GM19193 (cell line): ENCODE data around the gene PTBP3.

Experiments
- POLR2A ChIP-seq: IDR thresholded peaks from 4 replicates; pipeline ENCODE4 v1.6.1; 2011; ENCODE audit not compliant: insufficient read depth, insufficient read length; ENCODE audit errors: extremely low read depth

The PTBP3 gene

GRCh38 chr9:112332214-112332613, 1.2 kb downstream of the PTBP3 start:
- no peak for TF ChIP-seq POLR2A

- no peak for TF ChIP-seq POLR2A
These were observed 1.8 kb downstream of the PTBP3 start for GRCh38 chr9:112331674-112331952.

GRCh38 chr9:112328545-112328944, 4.9 kb downstream of the PTBP3 start:
- TF ChIP-seq POLR2A = no peak

- TF ChIP-seq POLR2A = no peak
These were observed 5.5 kb downstream of the PTBP3 start for GRCh38 chr9:112327718-112328450.

DNA sequence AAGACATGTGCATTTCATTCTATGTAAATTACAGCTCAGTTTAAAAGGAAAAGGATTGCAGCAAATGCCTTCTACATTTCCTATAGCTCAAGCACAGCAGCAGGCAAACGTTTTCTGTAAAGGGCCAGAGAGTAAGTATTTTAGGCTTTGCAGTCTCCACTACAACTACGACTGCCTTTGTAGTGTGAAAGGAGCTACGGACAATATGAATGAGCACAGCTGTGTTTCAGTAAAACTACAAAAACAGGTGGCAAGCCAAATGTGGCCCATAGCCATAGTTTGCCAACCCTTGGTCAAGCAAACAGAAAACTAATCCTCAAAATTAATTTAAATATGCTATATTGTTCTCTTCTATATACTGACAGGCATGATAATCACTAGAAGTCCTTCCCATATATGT, 7.2 kb downstream of the PTBP3 start:
- TF ChIP-seq POLR2A = no peak

GRCh38 chr9:112325600-112325999, 7.8 kb downstream of the PTBP3 start:
- no peak for TF ChIP-seq POLR2A

GRCh38 chr9:112325127-112325526, 8.3 kb downstream of the PTBP3 start:
- no peak for TF ChIP-seq POLR2A

DNA sequence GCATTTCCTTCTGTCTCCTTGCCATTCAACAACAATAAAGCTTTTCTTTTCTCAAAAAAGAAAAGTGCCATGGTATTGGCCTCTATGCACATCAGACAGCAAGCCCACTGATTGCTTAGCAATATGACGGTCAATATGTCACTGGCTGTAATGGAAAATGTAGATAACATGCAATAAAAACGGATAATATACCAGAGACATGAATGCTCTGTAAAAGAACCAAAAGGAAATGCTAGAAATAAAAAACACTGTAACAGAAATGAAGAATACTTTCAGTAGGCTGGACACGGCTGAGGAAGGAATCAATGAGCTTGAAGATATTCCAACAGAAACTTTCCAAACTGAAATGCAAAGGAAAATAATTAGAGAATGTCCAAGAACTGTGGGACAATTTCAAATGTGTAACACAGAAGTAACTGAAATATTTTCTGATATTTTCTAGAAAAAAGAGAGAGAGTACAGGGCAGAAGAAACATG, 10.0 kb downstream of the PTBP3 start:
- TF ChIP-seq POLR2A = no peak

DNA sequence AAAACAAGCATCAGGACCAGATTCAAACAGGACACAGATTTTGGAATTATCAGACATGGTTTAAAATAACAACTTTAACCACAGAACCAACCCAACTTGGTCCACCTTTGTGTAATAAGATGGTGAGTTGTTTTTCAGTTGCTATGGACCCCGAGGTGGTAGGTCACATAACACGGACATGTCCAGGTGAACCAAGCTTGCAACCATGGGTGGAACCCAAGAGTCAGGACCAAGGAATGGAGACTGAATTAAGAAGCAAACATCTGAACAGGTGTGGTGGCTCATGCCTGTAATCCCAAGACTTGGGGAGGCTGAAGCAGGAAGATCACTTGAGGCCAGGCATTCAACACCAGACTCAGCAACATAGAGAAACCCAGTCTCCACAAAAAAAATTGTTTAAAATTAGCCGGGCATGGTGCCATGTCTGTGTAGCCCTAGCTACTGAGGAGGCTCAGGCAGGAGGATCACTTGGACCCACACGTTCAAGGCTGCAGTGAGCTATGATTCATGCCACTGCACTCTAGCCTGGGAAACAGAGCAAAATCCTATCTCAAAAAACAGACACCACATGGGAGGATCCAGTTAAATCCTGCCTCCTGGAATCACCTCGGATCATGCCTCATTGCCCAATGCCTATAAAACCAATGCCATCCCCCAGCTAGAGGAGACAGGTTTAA, 10.6 kb downstream of the PTBP3 start:
- no peak for TF ChIP-seq POLR2A

- TF ChIP-seq POLR2A = no peak
These were observed 17.0 kb downstream of the PTBP3 start for GRCh38 chr9:112316258-112316943.

GRCh38 chr9:112315331-112316257, 17.8 kb downstream of the PTBP3 start:
- no peak for TF ChIP-seq POLR2A

DNA sequence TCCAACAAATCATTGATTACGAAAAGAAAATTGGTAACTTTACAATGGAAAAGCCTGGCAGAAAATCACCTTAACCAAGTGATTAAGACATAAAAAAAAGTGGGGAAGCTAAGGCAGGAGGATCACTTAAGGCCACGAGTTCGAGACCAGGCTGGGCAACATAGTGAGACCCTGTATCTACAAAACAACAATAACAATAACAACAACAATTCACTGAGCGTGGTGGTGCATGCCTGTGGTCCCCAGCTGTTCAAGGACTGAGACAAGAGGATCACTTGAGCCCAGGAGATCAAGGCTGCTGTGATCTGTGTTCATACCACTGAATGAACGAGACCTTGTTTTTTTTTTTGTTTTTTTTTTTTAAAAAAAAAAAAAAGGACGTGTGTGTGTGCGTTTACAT, 21.3 kb downstream of the PTBP3 start:
- TF ChIP-seq POLR2A = no peak

DNA sequence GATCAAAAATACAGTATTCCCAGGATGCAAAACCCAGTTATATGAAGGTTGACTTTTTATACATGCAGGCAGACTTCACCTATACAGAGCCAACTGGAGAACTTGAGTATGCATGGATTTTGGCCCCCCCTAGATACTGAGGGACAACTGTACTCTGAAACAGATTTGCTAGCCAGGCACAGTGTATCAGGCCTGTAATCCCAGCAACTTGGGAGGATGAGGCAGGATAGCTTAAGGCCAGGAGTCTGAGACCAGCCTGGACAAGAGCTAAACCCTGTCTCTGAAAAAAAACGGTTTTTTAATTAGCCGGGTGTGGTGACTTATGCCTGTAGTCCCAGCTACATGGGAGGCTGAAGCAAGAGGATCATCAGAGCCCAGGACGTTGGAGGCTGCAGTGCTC, 21.9 kb downstream of the PTBP3 start:
- no peak for TF ChIP-seq POLR2A

DNA sequence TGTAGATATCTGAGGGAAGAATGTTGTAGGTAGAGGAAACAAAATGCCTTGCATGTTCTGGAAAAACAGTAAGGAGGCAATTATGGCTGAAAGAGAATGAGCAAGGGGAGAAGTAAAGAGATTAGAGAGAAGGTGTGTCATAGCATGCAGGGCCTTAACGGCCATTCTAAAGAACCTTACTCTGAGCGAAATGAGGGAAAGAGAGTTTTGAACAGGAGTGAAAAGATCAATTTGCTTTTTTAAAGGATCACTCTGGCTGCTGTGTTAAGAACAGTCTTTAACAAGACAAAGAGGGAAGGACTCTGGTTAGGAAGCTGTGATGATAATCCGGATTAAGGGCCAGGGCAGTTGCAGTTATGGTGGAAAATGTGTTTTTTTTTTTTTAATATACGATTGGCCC, 22.6 kb downstream of the PTBP3 start:
- no peak for TF ChIP-seq POLR2A

GRCh38 chr9:112308588-112308987, 24.8 kb downstream of the PTBP3 start:
- TF ChIP-seq POLR2A = no peak
